EH (cell line): Measurements from ENCODE around the gene TMEM125.

Experiments
- DNase-seq: peaks from one replicate; pipeline ENCODE4 v3.0.0-alpha.2; 2015; ENCODE audit warnings: low read depth

TMEM125 gene

DNA sequence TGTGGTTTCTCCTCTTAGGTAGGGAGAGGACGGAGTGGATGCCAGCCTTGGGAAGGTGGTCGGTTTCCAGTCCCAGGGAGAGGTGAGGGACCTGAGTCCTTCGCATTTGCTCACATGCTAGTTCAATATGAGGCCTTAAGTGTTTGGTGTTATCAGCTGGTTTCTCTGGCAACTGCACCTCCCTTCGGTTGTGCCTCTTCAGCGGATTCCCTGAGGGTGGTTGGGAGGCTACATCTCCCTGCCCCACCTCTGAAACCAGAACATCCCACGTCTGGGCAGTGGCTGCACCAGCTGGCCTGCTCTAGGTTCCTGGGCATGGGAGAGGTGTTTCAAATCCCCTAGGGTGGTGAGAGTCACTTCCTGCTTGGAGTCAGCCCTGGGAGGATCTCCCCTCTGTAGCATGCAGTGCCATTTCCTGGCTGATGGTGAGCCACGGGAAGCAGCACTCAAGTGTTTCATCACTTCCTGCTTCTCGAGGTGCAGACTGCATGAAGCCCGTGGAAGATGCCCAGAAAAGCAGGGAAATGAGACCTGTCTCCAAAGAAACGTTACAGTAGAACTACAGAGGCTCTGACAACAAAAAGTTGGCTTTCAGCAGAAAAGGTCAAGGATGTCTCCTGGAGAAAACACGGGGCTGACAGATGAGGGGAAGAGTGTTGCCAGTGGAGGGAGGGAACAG is 4.5 kb downstream of the TMEM125 start:
- peak; percentile 69 for DNase-seq

DNA sequence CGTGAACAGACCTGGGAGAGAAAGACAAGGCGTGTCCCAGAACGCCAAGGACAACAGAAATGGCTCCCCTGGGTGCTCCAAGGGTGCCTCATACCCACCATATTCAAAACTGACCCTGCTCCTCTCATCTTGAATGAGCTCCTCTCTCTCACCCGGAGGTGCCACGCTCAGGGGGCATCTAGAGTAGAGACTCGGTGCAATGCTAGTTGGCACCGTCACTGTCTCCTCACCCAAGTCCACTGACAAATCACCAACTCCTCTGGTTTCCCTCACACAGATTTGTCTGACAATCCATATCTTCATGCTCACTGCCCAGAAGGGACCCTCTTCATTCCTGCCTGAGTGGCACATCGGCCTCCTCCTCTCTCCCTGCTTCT is 5.0 kb downstream of the TMEM125 start:
- no peak for DNase-seq

DNA sequence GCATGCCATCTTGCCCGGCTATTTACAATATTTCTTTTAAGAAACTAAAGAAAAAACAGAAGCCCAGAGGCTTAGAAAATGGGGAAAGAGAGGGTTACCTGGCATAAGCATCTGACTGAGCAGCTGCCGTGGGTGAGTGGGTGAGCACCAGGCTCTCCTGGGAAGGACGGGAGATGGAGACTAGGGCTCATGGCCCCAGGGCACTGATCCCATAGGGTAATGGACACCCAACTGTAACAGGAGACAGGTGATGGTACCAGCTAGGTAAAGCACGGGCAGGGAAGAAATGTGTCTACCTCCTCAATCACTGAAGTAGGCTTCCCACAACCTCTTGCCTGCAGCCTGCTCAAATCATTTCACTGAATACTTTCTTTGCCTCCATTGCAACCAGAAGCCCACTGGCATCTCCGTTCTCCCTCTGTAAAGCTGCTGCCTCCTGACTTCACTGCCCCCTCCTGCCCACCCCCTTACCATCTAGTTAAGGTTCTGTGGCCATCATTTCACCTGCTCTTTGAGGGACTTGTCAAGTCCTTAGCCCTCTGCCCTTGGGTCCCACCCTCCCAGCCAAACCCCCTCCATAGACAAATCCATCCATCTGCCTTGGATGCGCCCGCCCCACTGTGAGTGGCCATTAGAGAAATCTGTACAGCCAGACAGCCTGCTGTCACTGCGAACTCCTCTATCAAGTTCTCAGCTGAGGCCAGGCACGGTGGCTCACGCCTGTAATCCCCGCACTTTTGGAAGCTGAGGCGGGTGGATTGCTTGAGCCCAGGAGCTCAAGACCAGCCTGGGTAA is 6.2 kb downstream of the TMEM125 start:
- no peak for DNase-seq

- no peak for DNase-seq
Measured at GRCh38 chr1:43276673-43277072, 6.9 kb downstream of the TMEM125 start.

GRCh38 chr1:43277116-43277876 is 7.5 kb downstream of the TMEM125 start:
- DNase-seq: no peak

DNA sequence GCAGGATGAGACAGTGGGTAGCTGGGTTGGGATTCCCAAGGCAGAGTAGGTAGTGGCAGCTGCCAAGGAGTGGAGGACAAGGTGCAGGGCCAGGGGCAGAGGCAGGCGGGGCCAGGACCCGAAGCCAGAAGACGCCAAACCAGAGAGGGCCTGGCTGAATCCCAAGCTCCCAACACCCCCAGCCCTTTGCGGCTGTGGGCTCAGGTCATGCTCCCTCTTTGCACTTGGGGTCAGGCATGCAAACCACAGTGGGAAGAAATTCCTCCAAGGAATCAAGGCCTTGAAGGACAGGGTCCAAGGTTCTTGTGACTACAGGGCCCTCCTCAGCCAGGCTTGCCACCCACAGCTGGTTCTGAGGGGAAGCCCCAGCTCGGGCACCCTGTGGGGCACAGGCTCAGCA is 9.4 kb downstream of the TMEM125 start:
- DNase-seq: no peak

DNA sequence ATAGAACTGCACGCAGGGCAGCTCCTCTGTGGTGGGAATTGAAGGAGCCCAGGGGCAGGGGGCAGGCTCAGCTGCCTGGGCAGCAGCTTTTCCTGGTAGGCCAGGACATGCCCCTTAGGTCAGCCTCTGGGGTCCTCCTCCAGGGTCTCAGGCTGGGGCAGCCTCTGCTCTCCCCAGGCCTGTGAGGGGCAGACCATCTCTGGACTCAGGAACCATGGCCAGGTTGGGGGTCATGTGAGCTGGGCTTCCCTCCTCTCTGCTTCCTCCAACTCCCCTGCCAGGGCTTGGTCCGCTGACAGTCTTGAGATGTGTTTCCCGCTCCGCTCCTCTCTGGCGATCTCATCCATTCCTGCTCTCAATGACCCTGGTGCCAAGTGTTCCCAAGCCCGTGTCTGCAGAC is 9.9 kb downstream of the TMEM125 start:
- DNase-seq: no peak

GRCh38 chr1:43280692-43281091 is 10.9 kb downstream of the TMEM125 start:
- no peak for DNase-seq

GRCh38 chr1:43282220-43283195 is 12.7 kb downstream of the TMEM125 start:
- no peak for DNase-seq

DNA sequence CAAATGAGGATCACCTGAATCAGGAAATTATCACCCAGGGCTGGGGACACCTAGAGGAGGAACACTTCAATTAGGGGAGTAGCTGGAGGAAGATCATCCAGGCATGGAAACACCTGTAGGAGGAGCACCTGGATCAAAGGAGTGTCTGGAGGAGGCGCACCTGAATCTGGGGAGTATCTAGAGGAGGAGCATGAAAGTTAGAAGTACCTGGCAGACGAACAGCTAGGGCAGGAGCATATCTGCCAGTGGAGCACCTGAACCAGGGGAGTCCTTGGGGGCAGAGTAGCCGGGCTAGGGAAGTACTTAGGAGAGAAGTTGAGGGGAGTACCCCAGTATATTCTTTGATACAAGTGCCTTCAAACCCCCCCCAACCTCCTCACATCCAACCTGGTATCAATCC is 14.3 kb downstream of the TMEM125 start:
- DNase-seq: no peak

- DNase-seq: no peak
Measured at GRCh38 chr1:43284546-43285110, 14.8 kb downstream of the TMEM125 start.

DNA sequence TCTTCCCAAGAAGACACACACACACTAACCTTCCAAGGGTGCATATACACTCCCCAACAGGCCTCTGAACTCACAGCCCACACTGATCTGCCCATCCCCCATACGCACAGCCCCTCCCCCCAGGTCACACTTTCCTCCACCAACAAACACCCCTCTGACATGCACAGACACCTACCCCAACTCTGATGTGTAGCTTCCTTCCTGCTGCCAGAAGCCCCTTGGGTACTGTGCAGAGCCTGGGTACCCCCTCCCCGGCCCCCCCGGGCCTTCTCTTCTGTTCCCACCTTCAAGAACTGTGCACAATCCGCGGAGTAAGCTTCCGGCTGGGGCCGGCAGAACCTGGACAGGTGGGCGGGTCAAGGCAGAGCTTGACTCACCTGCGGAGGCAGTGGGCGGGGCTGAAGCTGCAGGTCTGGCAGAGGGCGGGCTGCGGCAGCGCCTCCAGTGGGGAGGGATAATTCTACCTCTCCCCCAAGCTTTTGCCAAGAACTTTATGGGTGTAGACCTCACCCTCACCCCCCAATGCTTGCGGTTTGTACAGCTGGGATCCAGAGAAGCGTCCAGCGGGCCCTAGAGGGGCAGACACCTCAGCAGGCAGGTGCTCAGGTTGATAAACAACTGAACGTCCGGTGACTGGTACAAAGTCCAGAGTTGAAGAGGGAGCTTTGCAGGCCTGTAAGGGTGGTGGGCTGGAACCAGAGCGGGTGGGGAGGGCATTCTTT is 15.6 kb downstream of the TMEM125 start, which contains the start of gene C1orf210:
TSS of gene C1orf210 (minus strand) at position 313 of the 722 bp plus-strand sequence. CDS start 2,311 bp downstream, outside the sequence.
- no peak for DNase-seq

DNA sequence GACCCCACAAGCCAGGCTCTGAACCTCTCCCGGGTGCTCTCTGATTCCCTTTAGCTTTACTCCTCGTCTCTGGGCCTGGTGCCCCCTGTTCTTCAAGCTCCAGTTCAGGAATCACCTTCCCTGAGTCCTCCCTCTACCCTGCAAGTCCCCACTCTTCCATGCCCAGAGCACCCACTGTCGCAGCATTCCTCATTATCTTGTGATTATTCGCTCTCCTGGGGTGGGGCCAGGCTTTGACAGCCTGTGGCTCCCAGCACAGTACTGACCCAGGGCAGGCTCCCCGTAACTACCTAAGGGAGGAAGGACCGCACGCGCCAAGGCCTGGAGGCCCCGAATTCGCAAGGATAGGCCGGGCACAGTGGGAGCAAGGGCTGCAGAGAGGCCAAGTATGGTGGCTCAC is 16.3 kb downstream of the TMEM125 start:
- no peak for DNase-seq

GRCh38 chr1:43286533-43286932 is 16.8 kb downstream of the TMEM125 start:
- DNase-seq: no peak

DNA sequence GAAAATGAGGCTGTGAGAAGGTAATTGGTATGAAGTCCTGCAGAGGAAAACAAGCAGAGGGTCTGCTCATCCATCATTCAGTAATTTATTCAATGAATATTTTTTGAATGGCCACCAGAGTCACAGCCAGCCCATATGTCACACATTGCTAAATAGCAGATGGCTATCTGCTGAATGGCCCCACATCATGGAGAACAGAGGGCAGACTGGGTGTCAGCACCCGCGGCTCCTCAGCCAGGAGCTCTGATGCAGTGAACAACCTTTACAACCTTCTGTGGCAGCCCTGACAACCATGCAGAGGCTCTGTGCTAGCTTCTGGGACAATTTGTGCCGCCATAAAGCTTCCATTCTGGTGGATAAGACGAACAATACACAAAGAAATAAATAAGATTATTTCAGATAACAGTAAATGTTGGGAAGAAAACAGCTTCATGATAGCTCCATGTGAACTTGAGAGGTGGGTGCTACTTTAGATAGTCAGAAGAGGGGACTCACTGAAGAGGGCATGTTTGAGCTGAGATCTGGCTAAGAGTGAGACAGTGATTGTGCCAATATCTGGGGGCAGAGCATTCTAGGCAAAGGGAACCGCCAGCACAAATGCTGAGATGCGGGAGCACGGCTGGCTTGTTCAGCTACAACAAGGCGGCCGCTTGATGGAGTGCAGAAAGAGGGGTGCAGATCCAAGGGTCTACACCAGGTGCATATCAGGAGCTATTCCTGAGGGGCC is 18.4 kb downstream of the TMEM125 start:
- DNase-seq: no peak

- no peak for DNase-seq
Measured at GRCh38 chr1:43288785-43289706, 19.3 kb downstream of the TMEM125 start.

GRCh38 chr1:43292216-43292615 is 22.4 kb downstream of the TMEM125 start:
- no peak for DNase-seq

DNA sequence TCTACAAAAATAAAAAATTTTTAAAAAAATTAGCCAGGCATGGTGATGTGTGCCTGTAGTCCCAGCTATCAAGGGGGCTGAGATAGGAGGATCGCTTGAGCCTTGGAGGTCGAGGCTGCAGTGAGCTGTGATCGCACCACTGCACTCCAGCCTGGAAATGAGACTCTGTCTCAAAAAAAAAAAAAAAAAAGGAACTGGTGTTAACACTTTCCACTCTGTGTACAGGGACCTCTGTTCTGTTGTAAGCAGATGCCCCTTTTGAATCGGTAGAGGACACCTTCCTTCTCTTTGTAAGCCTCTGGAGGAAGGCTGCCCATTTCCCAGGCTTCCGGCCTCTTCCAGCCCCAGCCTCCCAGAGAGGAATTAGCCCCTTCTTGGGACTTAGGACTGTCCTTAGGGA is 22.9 kb downstream of the TMEM125 start:
- DNase-seq: no peak

DNA sequence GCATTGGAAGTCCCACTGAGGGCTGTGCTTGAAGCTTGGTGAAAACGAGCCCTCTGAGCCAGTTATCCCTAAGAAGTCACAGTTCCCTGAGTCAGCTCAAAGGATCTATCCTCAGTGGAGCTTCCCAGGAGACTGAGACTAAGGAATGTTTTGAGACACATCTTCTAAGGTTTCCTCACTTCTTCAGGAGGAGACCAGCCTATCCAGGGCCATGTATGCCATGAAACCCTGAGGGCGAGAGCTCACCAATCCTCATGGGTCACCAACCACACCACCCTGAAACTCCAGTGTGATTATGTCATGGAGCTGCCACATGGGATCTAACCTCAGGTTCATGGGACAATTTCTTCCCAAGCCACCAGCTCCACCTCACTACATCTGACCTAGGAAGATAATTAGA is 23.4 kb downstream of the TMEM125 start:
- peak; percentile 48 for DNase-seq
